Coronary artery (tissue), 2 donors: ENCODE results near the gene GRIK3.

Source experiments
- DNase-seq: peaks from one replicate; pipeline ENCODE4 v3.0.0-alpha.2; 2017; ENCODE audit warnings: low spot score
- H3K27ac ChIP-seq, 2 donors: fragments of 200-600 bp; sonication (generic); one replicate each; pipeline ENCODE4 v1.5.1; 2016 to 2019
- H3K4me3 ChIP-seq: fragments of 200-600 bp; sonication (generic); 2 replicates; pipeline ENCODE4 v1.5.1; 2016; ENCODE audit warnings: mild to moderate bottlenecking, moderate library complexity
- TF ChIP-seq, protein P1 (sequence below): fragments of 200-600 bp; sonication (generic); IDR thresholded peaks from one replicate; pipeline ENCODE4 v1.5.1; 2019; ENCODE audit warnings: antibody characterized with exemption

The GRIK3 gene

DNA sequence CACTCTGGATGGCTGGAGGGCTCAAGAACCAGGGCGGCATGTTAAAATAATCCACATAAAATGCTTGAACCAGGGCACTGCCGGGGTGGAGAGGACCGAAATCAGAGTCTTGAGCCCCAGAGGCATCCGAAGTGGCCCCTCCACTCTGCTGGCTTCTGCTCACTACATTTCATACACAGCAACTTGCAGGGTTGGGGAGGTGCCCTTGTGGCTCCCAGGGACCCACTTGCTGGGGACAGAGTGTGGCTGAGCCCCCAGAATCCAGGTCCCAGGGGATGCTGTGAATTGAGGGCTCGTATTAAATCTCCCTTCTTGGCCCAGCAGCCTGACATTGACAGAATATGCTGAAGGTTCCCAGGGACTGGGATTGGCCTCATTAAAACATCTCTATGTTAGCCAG is 181.7 kb downstream of the GRIK3 start:
- no peak overlapping the region for H3K27ac ChIP-seq
- H3K4me3 ChIP-seq: no peak overlapping the region
- TF ChIP-seq, protein P1, sequence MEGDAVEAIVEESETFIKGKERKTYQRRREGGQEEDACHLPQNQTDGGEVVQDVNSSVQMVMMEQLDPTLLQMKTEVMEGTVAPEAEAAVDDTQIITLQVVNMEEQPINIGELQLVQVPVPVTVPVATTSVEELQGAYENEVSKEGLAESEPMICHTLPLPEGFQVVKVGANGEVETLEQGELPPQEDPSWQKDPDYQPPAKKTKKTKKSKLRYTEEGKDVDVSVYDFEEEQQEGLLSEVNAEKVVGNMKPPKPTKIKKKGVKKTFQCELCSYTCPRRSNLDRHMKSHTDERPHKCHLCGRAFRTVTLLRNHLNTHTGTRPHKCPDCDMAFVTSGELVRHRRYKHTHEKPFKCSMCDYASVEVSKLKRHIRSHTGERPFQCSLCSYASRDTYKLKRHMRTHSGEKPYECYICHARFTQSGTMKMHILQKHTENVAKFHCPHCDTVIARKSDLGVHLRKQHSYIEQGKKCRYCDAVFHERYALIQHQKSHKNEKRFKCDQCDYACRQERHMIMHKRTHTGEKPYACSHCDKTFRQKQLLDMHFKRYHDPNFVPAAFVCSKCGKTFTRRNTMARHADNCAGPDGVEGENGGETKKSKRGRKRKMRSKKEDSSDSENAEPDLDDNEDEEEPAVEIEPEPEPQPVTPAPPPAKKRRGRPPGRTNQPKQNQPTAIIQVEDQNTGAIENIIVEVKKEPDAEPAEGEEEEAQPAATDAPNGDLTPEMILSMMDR: no peak
- no peak for DNase-seq

DNA sequence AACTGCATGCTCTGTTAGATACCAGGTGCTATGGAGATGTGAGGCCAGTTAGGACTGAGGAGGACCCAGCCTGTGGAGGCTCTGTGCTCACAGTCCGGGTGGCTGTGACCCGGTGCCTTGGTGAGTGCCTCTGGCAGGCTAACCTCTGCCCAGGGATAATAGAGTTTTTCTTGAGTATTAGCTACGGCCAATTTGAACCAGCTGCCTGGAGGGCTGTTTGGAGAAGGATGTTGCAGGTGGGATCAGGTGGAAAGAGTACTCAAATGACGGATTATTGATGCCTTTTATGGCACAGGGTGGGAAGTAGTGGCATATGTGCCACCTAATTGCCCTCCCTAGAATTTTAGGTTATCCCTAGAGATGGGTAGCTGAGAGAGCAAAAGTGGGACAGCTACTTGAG is 182.7 kb downstream of the GRIK3 start:
- no peak for DNase-seq
- no peak overlapping the region for H3K4me3 ChIP-seq
- TF ChIP-seq, protein P1: no peak
- no peak overlapping the region for H3K27ac ChIP-seq

DNA sequence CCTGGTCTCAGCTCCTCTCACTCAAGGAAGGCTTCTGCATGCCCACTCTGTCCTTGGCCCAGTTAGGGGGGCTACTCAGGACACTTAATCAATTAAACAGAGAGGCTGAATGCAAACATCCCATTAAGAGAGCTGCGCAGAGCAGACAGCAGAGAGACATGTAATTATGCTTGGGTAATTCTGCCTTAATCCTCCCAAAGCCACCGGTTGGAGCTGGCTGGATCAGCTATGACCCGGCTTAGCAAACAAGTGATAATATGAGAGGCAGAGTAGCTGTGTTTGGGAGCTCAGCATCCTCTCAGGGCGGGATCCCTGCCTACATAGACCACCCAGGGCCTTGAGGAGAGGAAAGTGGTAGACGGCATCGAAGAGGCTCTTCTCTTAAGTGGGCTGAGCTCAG is 183.2 kb downstream of the GRIK3 start:
- H3K4me3 ChIP-seq: no peak overlapping the region
- TF ChIP-seq, protein P1: no peak
- no peak for DNase-seq
- H3K27ac ChIP-seq: no peak overlapping the region

DNA sequence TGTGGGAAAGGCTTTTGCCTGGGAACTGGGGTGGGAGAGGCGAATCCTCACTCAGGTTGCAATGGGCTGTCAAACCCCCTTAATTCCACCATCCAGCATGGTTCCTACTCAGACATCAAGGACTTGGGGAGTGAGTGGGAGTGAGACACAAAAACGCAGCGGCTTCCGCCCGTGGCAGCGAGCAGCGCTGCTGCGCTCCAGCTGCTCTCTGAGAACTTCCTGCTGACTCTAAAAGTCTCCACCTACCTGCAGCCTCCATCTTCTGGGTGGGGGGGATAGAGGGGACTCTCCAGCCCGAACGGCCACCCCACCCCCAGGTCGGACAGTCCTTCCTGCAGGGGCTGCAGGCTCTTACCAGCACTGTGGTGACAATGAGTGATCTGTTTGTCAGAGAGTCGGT is 184.4 kb downstream of the GRIK3 start:
- DNase-seq: no peak
- H3K4me3 ChIP-seq: no peak overlapping the region
- H3K27ac ChIP-seq: no peak overlapping the region
- TF ChIP-seq, protein P1: no peak

DNA sequence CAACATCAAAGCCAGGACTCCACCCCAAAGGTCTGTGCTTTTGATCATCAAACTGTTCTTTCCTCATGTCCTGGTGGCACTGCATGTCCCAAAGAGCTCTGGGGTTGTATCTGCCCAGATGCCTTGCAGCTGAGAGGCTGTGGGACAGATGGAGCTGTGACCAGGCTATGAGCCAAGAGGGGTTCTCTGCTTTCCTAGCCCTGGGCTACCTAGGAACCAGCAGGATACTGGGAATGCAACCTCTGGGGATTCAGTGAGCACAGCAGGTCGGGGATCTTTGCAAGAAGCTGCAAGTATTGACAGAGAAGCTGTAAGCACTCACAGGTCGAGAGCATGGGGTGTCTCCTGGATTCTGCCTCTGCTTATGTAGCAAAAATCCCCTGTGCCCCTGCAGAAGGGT is 186.6 kb downstream of the GRIK3 start:
- H3K27ac ChIP-seq: no peak overlapping the region
- TF ChIP-seq, protein P1: no peak
- H3K4me3 ChIP-seq: no peak overlapping the region
- DNase-seq: no peak

DNA sequence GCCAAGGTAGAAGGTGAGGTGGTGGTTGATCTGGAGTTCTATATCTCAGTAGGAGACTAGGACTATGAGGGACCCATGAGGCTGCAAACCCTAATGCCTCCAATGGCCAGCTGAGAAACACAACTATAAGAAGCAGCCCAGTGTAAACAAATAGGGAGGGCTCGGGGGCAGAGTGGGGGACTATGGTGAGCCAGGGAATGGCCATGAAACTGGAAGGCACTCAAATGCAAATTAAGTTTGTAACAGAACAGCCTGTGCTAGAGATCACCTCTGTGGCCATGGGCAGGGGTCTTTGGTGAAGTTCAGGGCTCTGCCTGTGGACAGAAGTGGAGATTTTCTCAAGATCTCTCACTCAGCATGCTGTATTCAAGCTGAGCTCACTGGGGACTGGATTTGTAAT is 187.1 kb downstream of the GRIK3 start:
- Histone ChIP-seq H3K4me3 (no peak overlapping the region), H3K27ac (no peak overlapping the region)
- TF ChIP-seq, protein P1: no peak
- DNase-seq: no peak

DNA sequence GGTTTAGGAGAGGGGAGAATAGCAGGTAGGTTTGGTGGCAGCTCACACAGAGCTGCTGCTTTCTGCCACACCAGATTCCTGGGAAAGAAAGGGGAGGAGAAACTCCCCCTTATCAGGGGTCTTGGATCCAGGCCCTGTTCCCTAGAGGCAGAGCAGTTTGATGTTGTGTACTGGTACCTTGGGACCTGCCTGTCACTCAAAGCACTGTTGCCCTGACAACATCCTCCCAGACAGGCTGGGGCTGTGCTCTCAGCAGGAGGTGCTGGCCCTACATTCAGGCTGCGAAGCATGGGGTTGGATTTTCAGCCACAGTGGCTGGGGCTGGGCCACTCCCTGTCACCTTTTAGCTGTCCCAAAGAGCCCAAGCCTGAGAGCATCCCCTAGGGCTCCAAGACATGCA is 188.0 kb downstream of the GRIK3 start:
- no peak overlapping the region for H3K4me3 ChIP-seq
- DNase-seq: no peak
- TF ChIP-seq, protein P1: no peak

More for the DNA sequence above, 188.0 kb downstream of the GRIK3 start:
- no peak overlapping the region for H3K27ac ChIP-seq
